Brain pericyte (primary cell): Measurements from ENCODE around the gene KCNV2.

ENCODE experiments used
- DNase-seq: peaks from one replicate; pipeline ENCODE4 v3.0.0-alpha.2; 2012; ENCODE audit warnings: low read depth, low spot score

Gene KCNV2

GRCh38 chr9:2758898-2759510 is 41.7 kb downstream of the KCNV2 start:
- no peak for DNase-seq

DNA sequence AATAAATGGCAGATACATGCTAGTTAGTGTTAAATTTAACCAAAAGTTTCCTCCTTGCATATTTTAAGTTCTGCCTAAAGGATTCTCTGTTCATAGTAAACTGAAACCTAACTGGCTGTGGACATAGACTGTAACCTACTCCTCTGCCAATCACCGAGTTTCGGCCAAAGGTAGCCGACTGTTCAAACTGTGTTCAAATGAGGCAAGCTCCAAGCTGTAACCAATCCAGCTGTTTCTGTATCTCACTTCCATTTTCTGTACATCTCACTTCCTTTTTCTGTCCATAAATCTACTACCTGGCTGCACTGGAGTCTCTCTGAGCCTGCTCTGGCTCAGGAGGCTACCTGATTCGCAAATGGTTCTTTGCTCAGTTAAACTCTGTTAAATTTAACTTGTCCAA is 44.1 kb downstream of the KCNV2 start:
- DNase-seq, result no peak

DNA sequence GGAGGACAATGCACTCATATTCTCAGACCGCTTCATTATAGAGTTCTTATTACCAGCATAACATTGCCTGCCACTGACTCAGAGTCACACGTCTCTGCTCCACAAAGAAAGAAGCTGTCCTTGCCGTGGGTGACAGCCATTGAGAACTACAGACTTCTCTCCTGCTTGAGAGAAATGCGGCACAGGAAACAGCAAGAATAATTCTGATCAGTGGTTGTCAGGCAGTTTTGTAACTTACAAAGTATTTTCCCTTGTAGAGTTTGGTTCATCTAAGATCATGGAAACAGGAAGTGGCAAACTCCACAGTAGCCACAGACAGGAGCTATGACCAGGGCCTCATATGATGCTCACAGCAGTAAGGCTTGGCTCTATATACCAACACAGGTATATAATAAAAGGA is 47.0 kb downstream of the KCNV2 start:
- no peak for DNase-seq

GRCh38 chr9:2765250-2765880 is 48.1 kb downstream of the KCNV2 start:
- no peak for DNase-seq

GRCh38 chr9:2767800-2768677 is 50.7 kb downstream of the KCNV2 start:
- DNase-seq, result no peak

DNA sequence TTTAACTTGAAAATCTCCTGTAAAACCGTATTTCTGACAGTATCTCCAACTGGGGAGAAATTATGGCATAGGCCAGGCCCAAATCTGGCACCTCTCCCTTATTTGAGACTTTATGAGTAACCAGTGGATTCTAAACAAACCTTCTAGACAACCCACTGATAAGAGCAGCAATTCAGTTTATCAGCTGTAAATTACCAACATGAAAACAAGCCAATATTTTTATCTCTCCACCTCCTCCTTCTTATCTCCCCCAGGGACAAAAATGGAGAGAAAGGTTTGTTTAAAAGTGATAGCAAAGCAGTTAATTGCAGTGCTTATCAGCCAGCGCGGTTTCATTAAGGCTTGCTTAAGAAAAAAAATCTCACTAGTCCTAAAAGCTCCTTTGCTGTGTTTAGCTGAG is 53.8 kb downstream of the KCNV2 start:
- no peak for DNase-seq

DNA sequence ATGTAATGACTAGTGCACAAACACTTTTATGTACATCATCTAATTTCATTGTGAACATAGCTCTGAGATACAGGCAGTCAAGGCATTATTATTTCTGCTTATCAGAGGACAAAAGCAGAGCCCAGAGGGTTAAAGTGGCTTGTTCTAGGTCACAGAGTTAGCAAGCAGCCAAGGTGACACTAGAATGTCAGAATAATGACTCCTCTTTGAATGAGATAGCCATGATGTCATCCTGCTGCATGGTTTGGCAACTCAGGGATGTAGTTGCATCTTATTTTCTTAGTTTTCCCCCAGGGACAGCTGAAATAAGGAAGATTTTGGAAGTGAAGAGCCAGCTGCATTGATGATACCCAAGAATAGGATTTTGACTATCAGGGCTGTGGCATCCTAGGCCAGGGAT is 54.4 kb downstream of the KCNV2 start:
- DNase-seq, result no peak

DNA sequence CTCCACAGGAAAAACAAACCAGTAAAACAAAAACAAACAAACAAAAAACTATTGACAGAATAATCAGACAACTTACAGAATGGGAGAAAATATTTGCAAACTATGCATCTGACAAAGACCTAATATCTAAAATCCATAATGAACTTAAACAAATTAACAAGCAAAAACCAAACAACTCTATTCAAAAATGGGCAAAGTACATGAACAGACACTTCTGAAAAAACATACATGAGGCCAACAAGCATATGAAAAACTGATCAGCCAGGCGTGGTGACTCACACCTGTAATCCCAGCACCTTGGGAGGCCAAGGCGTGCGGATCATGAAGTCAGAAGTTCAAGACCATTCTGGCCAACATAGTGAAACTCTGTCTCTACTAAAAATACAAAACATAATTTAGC is 60.1 kb downstream of the KCNV2 start:
- DNase-seq, result no peak

DNA sequence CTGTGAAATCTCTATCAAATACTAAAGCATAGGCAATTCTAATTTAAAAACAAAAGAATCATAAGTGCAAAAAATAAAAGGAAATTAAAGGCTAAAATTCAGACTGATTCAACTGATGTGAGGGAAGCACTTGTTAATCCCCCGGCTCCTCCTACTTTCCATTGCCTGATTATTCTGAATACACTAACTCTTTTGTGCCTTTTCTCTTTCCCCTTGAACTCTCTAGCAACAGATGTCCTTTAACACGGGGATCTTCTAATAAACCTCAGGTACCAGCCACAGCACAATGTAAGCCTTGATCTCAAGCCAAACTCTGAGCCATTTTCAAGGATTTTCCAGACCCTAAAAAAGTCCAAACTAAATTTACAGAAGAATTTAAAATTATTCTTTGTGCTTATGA is 61.5 kb downstream of the KCNV2 start:
- no peak for DNase-seq
